DMS53 treated with DMSO at 0.1 percent for 48 hours (cell line): Measurements from ENCODE around the gene MTR.
"Not testable (repeated sequence)": the region's sequence is repeated elsewhere in the genome, so short reads cannot be mapped to it uniquely, and the experiment has no call there.

Source experiments
- DNase-seq: peaks from one replicate; lab custom pipeline; 2025; ENCODE audit not compliant: unreplicated experiment; lab: John Stamatoyannopoulos, UW

Gene MTR

DNA sequence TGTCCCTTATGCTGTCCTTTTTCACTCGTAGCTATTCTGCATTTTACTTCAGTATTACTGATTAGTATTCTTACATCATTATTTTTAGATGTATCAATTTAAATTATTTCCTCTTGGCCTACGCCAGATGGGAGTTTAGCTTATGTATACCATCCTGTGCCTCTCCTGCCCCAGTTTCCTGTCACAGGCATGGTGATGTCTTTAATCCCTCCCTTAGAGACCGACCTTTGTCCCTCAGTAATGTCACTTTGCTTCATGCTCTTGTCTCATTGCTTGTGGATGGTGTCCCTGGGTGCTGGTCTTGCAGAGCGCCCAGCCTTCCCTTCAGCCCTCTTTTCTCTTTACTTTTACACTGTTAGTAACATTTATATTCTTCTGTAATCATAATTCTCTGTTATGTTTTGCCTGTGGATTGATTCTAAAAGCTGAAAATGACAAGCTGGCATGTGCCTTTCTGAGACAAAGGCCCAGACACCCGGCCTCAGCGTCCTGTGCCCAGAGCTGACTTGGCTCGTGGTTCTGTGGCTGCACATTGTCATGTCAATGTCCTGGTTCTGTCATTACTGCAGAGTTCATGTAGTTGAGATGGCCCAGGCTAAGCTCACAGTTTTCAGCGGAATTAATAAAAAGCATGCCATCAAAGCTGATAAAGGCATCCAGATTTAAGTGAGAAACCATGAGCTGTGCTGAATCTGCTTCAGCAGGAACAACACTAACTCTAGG, 100.7 kb downstream of the MTR start:
- no peak for DNase-seq

DNA sequence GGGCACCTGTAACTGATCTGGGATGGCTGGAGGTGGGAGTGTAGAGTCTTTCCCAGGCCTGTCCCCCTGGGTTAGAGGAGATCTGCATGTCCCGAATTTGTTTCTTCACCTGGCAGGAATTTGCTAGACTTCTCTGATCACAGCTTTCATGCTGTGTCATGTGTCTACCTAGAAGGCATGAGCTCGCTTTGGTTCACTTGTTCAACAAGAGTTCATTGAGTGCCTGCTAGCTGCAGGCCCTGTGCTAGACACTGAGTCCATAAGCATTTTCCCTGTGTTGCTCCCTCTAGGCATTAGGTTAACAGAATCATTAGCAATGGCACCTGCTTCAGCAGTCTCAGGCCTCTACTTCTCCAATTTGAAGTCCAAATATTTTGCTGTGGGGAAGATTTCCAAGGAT, 101.6 kb downstream of the MTR start:
- DNase-seq = no peak

DNA sequence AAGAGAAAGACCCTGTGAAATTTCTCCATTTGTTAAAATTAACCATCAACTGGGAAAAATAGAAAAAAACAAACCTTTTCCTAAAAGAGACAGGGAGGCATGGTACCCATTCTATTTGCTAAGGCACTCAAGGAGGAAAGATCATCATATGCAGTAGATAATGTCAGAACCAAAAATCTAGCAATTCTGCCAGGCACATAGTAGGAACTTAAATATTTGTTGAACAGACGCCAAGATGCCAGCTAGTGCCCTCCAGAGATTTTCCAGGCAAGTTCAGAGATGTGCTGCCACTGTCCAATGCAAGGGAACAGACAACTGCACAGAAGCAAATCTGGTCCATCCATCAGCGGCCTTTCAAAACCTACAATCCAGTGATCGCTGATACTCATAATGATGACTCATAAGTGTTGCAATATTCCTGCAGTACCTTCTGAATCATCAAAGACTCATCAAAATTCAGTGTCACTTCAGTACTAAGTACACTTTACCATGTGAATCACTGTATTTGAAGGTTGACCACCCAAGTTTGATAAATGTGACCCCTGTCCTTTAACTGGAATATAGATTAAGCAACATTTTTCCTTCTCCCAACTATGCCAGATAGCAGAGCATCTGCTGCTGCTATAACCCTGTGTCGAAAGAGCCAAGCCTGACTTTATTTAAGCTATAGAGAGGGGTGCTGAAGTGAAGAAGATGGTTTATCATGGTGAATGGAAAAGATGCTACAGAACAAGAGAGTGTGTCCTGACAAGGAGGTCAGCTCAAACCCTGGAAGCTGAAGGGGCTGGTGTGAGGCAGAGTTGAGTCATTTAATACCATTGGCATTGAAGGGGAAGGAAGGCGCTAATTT, 110.0 kb downstream of the MTR start:
- DNase-seq = peak; percentile 61

DNA sequence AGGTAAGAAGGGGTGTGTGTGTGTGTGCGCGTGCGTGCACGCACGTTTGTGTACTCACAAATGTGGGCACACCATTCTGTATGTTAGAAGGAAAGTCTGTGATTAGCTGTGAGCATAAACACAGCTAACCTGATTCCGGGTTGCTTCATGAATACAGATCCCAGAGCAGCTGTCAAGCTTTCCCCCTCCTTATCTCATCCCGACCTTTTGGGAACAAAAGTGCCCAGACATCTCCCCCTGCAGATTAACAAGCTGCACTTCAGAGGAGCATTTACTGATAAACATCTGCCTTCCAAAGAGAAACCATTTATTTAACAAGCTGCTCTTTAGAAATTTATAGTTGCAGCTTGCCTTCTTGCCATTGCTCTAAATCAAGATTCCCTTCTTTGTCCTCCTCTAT, 112.1 kb downstream of the MTR start:
- DNase-seq = no peak

DNA sequence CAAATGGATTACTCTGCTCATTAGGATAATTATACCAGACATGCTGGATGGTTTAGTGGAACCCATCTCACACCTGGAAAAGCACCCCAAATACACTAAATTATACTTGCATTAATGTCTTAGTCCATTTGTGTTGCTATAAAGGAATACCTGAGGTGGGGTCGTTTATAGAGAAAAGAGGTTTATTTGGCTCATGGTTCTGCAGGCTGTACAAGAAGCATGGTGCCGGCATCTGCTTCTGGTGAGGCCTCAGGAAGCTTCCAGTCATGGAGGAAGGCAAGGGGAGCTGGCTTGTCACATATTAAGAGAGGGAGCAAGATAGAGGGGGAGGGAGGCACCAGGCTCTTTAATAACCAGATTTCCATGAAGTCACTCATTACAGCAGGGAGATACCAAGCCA, 113.6 kb downstream of the MTR start:
- no peak for DNase-seq

DNA sequence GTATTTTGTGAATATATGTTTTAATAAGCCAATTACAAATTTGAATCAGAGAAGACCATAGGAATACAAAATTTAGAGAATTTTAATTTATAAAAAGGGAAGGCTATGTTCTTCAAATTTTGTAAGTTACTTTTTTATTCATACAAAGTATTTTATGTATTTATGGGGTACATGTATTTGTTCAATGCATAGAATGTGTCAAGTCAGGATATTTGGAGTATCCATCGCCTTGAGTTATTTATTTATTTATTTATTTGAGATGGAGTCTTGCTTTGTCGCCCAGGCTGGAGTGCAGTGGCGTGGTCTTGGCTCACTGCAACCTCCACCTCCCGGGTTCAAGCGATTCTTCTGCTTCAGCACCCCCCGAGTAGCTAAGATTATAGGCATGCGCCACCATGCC, 116.0 kb downstream of the MTR start:
- DNase-seq = not testable (repeated sequence)

DNA sequence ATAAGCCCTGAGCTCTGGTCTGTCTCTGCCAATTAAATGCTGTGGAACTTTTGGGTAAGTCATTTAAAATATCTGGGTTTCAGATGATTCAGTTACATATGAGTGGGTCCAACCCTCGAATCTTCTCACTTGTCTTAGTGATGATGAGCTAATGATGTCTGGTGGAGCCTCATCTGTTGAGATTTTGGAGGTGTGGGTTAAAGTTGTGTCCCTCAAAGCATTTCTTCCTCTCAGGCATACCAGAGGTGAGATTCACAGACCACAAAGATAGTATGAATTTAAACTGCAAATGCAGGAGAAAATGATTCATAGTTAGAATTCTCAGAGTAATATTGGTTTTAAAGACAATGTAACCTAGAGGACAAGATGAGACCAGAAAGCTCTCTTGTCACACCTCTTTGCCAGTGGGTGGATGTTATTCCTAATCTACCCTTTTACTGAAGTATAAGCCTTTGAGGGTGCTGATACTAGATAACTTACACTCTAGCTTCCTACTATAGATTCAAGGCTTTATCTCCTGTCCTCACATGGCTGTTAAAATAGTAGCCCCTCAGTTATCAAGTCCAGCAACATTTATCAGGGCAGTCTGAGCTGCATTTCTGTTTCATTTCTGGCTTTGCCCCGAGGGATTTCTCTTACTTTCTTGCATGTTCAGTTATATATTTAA, 118.4 kb downstream of the MTR start:
- no peak for DNase-seq

DNA sequence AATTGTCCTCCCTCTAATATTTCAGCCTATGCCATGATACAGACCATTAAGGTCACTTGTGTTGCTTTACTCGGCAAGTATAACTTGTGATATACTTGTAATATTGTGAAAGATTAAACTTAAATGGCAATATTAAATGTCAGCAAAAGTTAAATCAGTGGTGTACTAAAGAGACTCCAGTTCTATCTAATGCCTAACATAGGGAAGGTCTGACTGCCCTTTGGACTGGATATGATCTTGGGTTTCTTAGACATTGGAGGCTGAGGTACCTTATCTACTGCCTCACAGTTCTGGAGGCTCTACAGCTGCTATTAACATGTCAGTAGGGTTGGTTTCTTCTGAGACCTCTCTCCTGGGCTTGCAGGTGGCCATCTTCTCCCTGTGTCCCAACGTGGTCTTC, 119.3 kb downstream of the MTR start:
- no peak for DNase-seq

DNA sequence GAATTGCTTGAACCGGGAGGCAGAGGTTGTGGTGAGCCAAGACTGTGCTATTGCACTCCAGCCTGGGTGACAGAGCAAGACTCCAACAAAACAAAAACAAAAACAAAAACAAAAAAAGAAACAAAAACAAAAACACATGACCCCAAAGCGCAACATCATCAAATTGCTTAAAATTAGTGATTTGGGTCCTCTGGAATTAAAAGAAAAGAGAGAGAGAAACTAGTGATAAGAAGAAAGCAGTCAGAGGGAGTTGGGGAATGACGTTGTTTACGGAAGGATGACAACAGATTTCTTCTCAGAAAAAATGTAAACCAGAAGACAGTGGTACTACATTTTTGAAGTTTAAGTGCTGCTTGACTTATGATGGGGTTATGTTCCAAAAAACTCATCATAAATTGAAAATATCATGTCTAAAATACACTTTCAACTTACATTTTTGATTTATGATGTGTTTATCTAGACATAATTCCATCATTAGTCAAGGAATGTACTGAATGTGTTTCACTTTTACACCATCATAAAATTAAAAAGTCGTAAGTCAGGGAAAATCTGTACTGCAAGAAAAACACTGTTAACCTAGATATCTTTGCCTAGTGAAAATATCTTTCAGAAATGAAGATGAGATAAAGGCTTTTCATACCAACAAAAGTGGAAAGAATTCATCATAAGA, 121.2 kb downstream of the MTR start:
- DNase-seq = no peak

DNA sequence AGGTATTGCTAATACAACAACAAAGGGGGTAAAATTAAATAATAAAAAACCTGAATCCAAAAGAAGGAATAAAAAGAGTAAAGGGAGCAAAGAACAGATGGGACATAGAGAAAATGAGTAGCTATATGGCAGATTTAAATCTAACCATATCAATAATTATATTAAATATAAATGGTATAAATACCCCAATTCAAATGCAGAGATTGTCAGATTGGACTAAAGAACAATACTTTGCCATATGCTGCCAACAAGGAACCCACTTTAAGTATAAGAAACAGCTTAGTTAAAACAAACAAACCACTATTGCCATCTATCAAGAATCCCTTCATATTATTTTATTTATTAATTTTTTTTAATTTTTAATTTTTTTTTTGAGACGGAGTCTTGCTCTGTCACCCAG, 122.4 kb downstream of the MTR start:
- DNase-seq = no peak

DNA sequence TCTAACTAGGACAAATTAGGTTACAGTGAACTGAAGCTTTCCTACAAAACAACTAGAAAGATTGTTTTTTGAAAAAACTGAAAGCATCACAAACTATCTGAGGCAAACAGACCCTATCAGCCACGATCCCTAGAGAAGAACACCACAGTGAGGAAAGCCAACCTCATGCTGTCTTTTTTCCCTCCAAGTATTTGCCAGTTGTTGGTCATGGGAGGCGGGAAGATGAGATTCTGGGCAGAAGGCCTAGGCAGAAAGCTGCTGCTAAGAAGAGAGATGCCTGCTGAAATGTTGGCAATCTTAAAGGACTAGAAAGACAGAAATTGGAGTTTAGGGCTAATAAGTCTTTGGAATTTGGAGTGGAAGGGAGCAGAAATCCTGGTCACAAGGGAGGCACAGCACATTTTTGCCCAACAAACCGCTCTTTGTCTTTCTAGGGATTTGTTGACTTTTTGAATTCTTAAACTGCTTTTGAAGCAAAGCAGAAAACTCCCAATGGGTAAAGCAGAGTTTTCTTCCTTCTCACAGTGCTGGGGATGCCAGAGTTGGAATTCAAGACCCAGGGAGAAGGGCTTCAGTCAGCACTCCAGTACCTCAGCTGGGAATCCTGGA, 125.3 kb downstream of the MTR start:
- no peak for DNase-seq

DNA sequence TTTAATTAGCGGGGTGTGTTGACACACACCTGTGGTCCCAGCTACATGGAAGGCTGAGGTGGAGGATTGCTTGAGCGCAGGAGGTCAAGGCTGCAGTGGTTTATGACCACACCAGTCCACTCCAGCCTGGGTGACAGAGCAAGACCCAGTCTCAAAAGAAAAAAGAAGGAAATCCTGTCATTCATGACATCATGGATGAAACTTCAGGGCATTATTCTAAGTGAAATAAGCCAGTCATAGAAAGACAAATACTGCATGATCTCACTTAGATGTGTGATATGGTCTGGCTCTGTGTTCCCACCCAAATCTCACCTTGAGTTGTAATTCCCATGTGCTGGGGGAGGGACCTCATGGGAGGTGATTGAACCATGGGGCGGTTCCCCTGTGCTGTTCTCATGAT, 126.5 kb downstream of the MTR start:
- DNase-seq = no peak

DNA sequence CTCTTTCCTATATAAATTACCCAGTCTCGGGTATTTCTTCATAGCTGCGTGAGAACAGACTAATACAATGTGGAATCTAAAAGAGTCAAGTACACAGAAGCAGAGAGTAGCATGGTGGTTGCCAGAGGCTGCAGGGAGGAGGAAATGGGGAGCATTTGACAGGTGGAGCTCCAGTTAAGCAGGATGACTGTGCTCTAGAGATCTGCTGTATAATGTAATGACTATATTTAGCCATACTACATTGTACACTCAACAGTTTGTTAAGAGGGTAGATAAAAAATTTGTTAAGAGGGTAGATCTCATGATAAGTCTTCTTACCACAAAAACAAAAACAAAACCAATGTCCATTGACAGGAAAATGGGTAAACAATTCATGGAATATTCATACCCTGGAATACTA, 127.1 kb downstream of the MTR start:
- DNase-seq = no peak

DNA sequence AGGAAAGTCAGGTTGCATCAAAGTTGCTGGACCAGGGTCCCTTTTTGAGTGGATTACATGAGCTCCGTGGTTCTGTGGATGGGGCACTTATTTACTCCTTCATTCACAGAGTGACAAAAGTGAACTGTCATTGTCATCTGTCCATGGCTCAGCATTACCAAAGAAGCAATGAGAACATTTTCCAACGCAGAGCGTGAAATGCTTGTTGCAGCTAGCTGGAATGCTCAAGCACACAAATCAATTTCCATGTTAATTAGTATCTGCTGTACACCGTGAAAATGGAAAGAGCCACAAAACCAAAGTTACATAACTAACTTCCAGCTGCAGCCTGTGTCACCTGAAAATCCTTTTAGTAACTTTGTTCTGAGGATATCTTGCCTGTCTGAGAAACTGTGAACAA, 130.3 kb downstream of the MTR start:
- no peak for DNase-seq

DNA sequence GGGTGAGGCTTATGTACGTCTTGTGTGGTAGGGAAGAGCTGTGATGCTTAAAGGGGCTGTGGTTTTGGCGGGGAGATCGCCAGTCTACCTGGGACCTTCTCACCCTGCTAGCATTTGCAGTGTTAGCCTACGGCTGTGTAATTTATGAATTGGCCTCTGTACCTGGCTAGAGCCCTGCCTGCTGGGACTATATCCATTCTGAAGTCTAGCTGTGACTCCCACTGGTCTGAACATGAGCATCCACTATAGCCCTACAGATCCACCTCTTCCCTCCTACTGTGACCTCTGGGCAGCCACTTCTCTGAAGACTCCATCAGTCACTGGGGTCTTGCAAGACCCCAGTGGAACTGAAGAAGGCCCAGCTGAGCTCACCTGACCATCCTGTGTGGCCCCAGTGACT, 135.4 kb downstream of the MTR start:
- no peak for DNase-seq

DNA sequence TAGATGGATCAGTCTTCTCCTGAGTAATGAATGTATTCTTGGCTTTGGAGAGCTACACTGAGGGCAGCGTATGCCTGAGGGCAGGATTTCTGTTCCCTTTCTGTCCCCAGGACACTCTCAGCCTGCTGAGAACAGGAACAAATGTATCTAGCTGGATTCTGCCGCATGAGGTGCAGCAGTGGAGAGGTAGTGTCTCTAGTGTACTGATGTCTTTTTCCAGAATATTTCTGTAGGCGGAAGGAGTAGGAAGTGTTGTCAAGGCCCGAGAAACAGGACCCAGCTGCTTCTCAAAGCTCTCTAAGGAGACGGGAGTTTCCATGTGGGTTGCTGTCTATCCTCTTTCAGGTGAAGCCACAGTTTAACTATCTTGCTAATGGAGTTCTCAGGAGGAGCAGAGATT, 143.7 kb downstream of the MTR start:
- no peak for DNase-seq

DNA sequence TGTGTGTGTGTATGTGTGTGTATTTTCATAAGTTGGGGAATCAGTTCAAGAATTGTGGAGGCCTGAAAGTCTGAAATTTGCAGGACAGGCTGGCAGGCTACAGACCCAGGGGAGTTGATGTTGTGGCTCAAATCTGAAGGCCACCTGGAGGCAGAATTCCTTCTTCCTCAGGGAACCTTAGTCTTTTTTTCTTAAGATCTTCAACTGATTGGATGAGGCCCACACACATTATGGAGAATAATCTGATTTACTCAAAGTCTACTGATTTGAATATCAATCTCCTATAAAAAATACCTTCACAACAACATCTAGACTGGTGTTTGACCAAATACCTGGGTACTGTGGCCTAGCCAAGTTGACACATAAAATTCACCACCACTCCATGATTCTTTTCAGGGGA, 147.3 kb downstream of the MTR start:
- no peak for DNase-seq

DNA sequence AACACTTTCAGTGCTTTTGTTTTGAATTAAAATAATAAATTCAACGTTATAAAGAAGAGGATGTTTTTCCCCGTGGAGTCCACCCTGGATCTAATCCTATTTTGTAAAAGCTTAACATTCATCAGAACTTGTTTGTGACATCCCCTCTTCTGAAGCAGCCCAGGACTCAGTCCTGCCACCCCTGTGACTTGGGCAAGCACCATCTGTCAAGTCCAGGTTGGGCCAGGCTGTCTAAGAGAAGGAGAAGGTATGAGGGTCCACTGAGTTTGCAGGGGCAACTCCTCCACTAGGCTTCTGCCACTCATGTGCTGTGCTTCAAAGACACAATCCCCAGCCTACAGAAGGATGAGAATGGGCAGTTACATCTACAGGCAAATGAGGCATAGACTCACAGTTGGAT, 149.5 kb downstream of the MTR start:
- no peak for DNase-seq

DNA sequence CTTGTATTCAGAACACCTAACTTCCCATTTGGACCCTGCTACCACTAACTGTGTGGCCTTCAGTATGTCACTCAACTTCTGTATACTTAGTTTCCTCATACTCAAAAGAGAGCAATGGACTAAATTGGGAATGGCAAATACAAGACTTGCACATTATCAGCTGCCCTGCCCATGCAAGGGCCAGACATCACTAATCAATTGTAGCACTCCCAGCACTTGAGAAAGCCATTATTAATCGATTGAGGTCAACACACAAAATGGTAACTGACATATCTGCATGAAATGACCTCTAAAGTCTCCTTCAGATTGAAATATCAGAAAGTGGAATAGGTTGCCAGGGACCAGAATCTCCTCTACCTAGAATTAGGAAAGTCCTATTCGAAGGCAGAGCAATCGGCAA, 149.9 kb downstream of the MTR start:
- DNase-seq = no peak

DNA sequence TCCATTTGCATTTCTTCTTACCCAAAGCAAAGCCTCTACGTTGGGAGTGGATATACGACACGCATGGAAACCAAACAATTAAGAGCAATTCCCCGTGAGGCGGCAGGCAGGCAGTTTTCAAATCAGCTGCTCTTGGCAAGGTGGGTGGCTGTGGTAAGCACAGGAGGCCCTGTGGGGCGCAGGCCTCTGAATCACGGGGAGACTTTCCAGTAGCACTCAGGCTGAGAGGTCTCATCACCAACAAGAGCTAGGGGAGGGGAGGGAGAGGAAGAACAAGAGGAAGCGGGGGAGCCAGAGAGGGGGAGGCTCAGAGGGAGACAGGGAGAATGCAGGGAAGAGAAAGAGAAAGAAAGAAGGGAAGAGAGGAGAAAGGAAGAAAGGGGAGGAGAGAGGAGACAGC, 152.7 kb downstream of the MTR start:
- DNase-seq = no peak

DNA sequence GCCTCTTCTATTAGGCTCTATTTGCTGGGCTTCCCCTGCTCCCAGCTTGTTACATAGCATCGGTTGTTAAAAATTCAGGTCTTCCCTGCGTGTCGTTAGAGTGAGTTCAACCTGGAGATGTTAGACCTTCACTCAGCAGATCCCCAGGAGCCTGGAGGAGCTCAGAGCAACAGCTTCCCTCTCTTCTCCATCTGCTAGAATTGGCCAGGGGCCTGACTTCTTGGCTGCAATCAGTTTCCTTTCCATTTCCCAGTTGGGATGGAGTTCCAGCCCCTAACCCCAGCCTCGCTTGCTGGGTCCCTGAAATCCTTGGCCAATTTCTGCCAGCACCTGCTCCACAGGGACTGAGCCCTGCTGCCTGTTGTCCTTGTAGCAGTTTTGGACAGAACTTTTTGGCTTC, 153.3 kb downstream of the MTR start:
- no peak for DNase-seq
